Neural progenitor cell (in vitro differentiated cells): ENCODE results near the gene SLC6A7.

Experiments used
- CTCF ChIP-seq: fragments of 200-600 bp; sonication (generic); IDR thresholded peaks from 2 replicates; pipeline ENCODE4 v1.5.1; 2017; ENCODE audit warnings: antibody characterized with exemption, mild to moderate bottlenecking
- EZH2phosphoT487 ChIP-seq: fragments of 200-600 bp; sonication (generic); IDR thresholded peaks from 2 replicates; pipeline ENCODE4 v1.6.1; 2017; ENCODE audit warnings: antibody characterized with exemption

GRCh38 chr5:150177721-150178120 lies 12.1 kb upstream of the SLC6A7 start:
- TF ChIP-seq CTCF (no peak), EZH2phosphoT487 (no peak)
